Glutamatergic neuron (in vitro differentiated cells): Measurements from ENCODE around the gene GPR21. TPM values are rescaled to one million over a fixed set of nuclear protein-coding genes. Genes with fewer than 3 reads are reported as not detected.

Experiments used
- DNase-seq: peaks from one replicate; pipeline ENCODE4 v3.0.0; 2022
- H3K27ac Mint-ChIP-seq: one replicate; pipeline ENCODE4 v1.8.0; 2020; ENCODE audit warnings: mild to moderate bottlenecking, mixed read lengths, inconsistent platforms; ENCODE audit not compliant: unreplicated experiment
- H3K27me3 Mint-ChIP-seq: one replicate; pipeline ENCODE4 v1.8.0; 2020; ENCODE audit warnings: mild to moderate bottlenecking, moderate library complexity, mixed read lengths, inconsistent platforms; ENCODE audit not compliant: unreplicated experiment
- H3K36me3 Mint-ChIP-seq: one replicate; pipeline ENCODE4 v1.8.0; 2020; ENCODE audit warnings: mild to moderate bottlenecking, mixed read lengths, inconsistent platforms; ENCODE audit not compliant: unreplicated experiment
- H3K4me1 Mint-ChIP-seq: one replicate; pipeline ENCODE4 v1.8.0; 2020; ENCODE audit warnings: mild to moderate bottlenecking, low read depth, mixed read lengths, inconsistent platforms; ENCODE audit not compliant: unreplicated experiment
- H3K4me3 Mint-ChIP-seq: one replicate; pipeline ENCODE4 v1.8.0; 2020; ENCODE audit warnings: mild to moderate bottlenecking, mixed read lengths, inconsistent platforms; ENCODE audit not compliant: unreplicated experiment
- H3K9me3 Mint-ChIP-seq: one replicate; pipeline ENCODE4 v1.8.0; 2020; ENCODE audit warnings: mild to moderate bottlenecking, moderate library complexity, mixed read lengths, inconsistent platforms; ENCODE audit not compliant: unreplicated experiment
- CTCF ChIP-seq: fragments of 200-600 bp; sonication (generic); IDR thresholded peaks from one replicate; pipeline ENCODE4 v1.5.0; 2021; ENCODE audit not compliant: partially characterized antibody, unreplicated experiment
- total RNA-seq: library from RNA; stranded (reverse); fragmentation: NEBNext Ultra II Directional; extraction: Animal tissue kit (Norgen Biotek cat#: 25700); gene quantifications from one replicate; pipeline ENCODE4 v1.2.1, GENCODE V29; 2021; ENCODE audit not compliant: unreplicated experiment

The GPR21 gene
- total RNA-seq, 1 donor from 2014 or later, result 3.8 TPM

GRCh38 chr9:123005964-123006363 is 27.5 kb upstream of the GPR21 start:
- Mint-ChIP-seq H3K27ac (no peak overlapping the region), H3K9me3 (no peaks in the 10 kb centered on the region), H3K36me3 (no peaks in the 10 kb centered on the region), H3K4me3 (no peak overlapping the region), H3K27me3 (peaks cover 2% of the 10 kb centered on the region), H3K4me1 (no peaks in the 10 kb centered on the region)
- no peak for TF ChIP-seq CTCF
- DNase-seq, result no peak

GRCh38 chr9:123007269-123007668 is 26.2 kb upstream of the GPR21 start:
- H3K27ac Mint-ChIP-seq, result no peak overlapping the region
- no peaks in the 10 kb centered on the region for H3K36me3 Mint-ChIP-seq
- DNase-seq, result no peak
- no peaks in the 10 kb centered on the region for H3K4me1 Mint-ChIP-seq
- H3K27me3 Mint-ChIP-seq, result peaks cover 2% of the 10 kb centered on the region
- H3K4me3 Mint-ChIP-seq, result no peak overlapping the region
- H3K9me3 Mint-ChIP-seq, result no peaks in the 10 kb centered on the region
- no peak for TF ChIP-seq CTCF

- no peaks in the 10 kb centered on the region for H3K36me3 Mint-ChIP-seq
- no peaks in the 10 kb centered on the region for H3K4me1 Mint-ChIP-seq
- no peak for DNase-seq
- H3K27me3 Mint-ChIP-seq, result peaks cover 2% of the 10 kb centered on the region
- H3K9me3 Mint-ChIP-seq, result no peaks in the 10 kb centered on the region
- no peak overlapping the region for H3K4me3 Mint-ChIP-seq
- no peak overlapping the region for H3K27ac Mint-ChIP-seq
- no peak for TF ChIP-seq CTCF
Observed at GRCh38 chr9:123008909-123009308, 24.6 kb upstream of the GPR21 start.

GRCh38 chr9:123011380-123011779 is 22.1 kb upstream of the GPR21 start:
- TF ChIP-seq CTCF, result no peak
- no peak overlapping the region for H3K27ac Mint-ChIP-seq
- no peaks in the 10 kb centered on the region for H3K27me3 Mint-ChIP-seq
- H3K36me3 Mint-ChIP-seq, result no peaks in the 10 kb centered on the region
- no peak for DNase-seq
- no peaks in the 10 kb centered on the region for H3K9me3 Mint-ChIP-seq
- H3K4me3 Mint-ChIP-seq, result no peak overlapping the region
- no peaks in the 10 kb centered on the region for H3K4me1 Mint-ChIP-seq

GRCh38 chr9:123011878-123012528 is 21.5 kb upstream of the GPR21 start:
- Mint-ChIP-seq H3K36me3 (no peaks in the 10 kb centered on the region), H3K27me3 (no peaks in the 10 kb centered on the region)
- no peak for DNase-seq

More at GRCh38 chr9:123011878-123012528, 21.5 kb upstream of the GPR21 start:
- no peak overlapping the region for H3K4me3 Mint-ChIP-seq
- H3K9me3 Mint-ChIP-seq, result no peaks in the 10 kb centered on the region
- no peaks in the 10 kb centered on the region for H3K4me1 Mint-ChIP-seq
- no peak for TF ChIP-seq CTCF
- H3K27ac Mint-ChIP-seq, result no peak overlapping the region
